ENCODE results near the gene MISP. TPM values are rescaled to one million over a fixed set of nuclear protein-coding genes. Genes with fewer than 3 reads are reported as not detected.

MISP gene
- total RNA-seq, 1 donor from 2014 or later: 2.9 TPM

GRCh38 chr19:772063-772462 lies 21.2 kb downstream of the MISP start:
- DNase-seq (ENCODE audit: low read depth): no peak

- DNase-seq (ENCODE audit: low read depth): no peak
These were observed 22.0 kb downstream of the MISP start for GRCh38 chr19:772730-773436.

GRCh38 chr19:776549-776948 lies 25.6 kb downstream of the MISP start:
- no peak for DNase-seq (ENCODE audit: low read depth)

GRCh38 chr19:778910-779653 lies 28.2 kb downstream of the MISP start:
- DNase-seq (ENCODE audit: low read depth): peak; percentile 80

- DNase-seq (ENCODE audit: low read depth): no peak
These were observed 30.0 kb downstream of the MISP start for GRCh38 chr19:780935-781334.

GRCh38 chr19:781800-782184 lies 30.9 kb downstream of the MISP start:
- DNase-seq (ENCODE audit: low read depth): no peak

GRCh38 chr19:782185-782877 lies 31.4 kb downstream of the MISP start:
- DNase-seq (ENCODE audit: low read depth): peak; percentile 73

GRCh38 chr19:782878-783668 lies 32.2 kb downstream of the MISP start:
- DNase-seq (ENCODE audit: low read depth): no peak

- no peak for DNase-seq (ENCODE audit: low read depth)
These were observed 33.6 kb downstream of the MISP start for GRCh38 chr19:784541-784940.

GRCh38 chr19:787536-787935 lies 36.6 kb downstream of the MISP start:
- DNase-seq (ENCODE audit: low read depth): no peak

- DNase-seq (ENCODE audit: low read depth): no peak
These were observed 37.7 kb downstream of the MISP start for GRCh38 chr19:788686-788982.

GRCh38 chr19:788983-789700 lies 38.2 kb downstream of the MISP start:
- DNase-seq (ENCODE audit: low read depth): no peak

- DNase-seq (ENCODE audit: low read depth): no peak
These were observed 38.8 kb downstream of the MISP start for GRCh38 chr19:789701-790060.

GRCh38 chr19:791007-791566 lies 40.2 kb downstream of the MISP start:
- no peak for DNase-seq (ENCODE audit: low read depth)

GRCh38 chr19:791567-792305 lies 40.8 kb downstream of the MISP start:
- DNase-seq (ENCODE audit: low read depth): no peak

- DNase-seq (ENCODE audit: low read depth): no peak
These were observed 41.5 kb downstream of the MISP start for GRCh38 chr19:792306-792885.

GRCh38 chr19:793806-794205 lies 42.9 kb downstream of the MISP start:
- DNase-seq (ENCODE audit: low read depth): no peak

- no peak for DNase-seq (ENCODE audit: low read depth)
These were observed 44.2 kb downstream of the MISP start for GRCh38 chr19:795073-795611.

All from myocyte (in vitro differentiated cells).